NCI-H748 (cell line): ENCODE measurements around the gene RAD51B.

ENCODE experiments used
- DNase-seq: peaks from one replicate; lab custom pipeline; 2025; ENCODE audit not compliant: unreplicated experiment; lab: John Stamatoyannopoulos, UW

RAD51B gene

DNA sequence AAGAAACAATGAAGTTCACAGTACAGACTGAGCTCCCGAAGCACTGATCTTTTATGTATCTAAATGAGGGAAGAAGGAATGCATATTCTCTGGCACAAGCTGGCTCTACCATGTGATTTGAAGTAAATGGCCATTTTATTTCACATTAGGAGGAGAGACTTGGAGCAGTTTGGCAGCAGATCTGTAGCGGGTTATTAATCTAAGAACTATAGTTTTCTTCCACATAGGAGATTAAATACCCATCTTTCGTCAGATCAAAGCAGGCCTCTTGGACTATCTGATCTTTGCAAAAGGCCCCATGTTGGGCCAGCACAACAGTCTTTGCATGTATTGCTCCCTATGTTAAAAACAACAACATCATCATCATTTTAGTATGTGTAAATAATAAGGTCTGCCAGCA is 495.5 kb downstream of the RAD51B start:
- DNase-seq = no peak

DNA sequence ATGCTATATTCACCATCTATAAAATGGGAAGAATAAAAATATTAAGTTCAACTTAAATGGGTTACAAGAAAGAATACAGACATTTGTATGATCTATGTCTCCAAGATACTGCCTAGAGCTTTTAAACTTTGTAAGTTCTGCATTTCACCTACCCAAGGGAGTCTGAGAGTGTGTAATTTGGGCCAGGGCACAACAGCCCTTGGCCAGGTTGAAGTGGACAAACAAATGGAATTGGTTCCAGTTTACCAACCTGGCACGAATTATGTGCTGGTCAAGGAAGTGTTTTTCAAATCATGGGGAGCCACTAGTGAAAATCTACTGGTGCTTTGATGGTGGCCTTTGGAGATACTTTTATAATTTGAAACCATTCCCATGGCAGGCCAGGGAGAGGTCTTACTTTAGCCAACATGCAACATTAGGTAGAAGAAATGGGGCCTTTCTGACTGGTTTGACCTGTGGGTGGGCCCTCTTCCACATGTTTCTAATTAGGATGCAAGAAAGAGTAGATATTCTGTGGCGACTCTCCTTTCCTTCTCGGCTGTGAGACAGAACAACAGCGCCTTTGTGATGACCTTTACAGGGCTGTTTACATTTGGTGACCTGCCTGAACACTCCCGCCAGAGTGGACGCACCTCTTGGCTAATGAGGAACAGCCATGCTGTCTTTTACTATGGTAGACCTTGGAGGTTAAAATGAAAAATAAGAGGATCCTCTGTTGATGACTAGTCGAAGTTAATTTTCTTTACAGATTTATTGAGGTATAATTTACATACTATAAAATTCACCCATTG is 496.7 kb downstream of the RAD51B start:
- no peak for DNase-seq

DNA sequence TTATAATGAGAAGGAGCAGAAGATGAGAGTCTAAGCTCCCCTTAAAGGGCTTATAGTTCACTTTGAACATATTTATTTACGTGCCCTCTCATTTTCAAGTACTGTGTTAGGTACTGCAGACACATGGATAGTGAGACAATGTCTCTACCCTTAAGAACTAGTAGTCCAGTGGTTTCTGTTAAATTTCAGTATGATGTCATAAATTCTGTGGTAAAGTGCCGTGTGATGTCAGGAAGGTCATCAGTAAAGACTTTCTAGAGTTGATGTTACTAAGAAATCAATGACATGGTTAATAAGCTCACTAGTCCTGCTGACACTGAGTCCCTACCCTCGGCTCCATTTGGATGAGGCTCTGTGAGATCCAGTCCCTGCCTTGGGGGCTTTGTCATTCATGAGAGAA is 497.7 kb downstream of the RAD51B start:
- DNase-seq = no peak

DNA sequence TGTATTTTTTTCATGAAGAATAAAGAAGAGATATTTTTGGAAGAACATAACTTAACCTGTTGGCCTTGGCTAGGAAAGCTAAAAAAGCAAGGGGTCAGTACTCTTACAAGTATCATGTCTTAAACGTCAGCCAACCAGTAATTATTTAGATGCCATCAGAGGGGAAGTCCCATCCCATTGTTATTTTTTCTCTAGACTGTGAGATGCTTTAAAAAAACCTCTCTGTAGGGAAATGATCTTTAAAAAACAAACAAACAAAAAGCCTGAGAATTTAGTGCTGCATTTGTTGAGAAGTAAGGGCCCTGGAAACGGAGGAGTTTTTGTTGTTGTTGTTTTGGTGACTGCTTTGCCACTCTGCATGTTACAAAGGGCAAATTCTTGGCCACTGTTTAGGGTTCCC is 499.2 kb downstream of the RAD51B start:
- DNase-seq = no peak

DNA sequence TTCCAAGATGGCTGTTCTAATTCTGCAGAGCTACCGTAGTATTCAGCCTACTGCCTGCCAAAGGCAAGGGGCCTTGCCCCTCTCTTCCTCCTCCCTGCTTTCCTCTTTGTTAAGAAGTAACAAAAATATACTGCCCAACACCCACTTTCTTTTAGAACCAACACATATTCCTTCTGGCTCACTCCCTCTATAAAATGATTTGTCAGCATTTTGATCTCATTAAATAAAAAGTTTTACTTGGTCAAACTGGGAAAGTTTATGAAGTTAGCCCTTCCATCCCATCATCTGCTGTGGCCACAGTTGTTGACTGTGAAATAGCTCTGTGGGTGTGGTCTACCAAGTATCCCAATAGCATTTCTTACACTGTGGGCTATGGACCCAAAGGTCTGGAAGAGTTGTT is 500.9 kb downstream of the RAD51B start:
- no peak for DNase-seq

DNA sequence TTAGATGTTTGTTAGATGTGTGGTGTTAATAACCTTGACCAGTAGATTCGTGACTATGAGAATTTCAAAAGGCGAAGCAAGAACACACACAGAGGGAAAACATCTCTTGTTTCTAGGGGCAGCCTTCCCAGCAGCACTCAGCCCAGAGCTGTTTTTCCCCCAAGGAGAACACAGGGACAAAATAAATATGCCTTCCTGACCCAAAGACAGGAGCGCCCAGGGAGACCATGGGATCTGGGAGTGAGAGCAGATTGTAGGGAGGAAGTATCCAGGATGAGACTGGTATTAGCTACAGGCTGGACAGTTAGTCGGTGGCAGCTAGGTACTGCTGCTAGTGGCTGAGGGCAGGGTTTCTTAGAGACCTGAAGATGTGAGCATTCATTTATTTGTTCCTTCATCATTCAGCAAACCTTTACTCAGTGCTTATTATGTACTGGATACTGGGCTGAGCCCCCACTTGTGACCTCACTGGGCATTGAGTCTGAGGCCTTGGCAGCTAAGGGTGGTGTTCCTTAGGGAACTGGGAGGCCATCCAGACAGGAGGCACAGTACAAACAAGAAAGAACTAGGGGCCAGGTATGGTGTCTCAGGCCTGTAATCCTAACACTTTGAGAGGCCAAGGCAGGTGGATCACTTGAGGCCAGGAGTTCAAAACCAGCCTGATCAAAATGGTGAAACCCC is 503.5 kb downstream of the RAD51B start:
- no peak for DNase-seq

DNA sequence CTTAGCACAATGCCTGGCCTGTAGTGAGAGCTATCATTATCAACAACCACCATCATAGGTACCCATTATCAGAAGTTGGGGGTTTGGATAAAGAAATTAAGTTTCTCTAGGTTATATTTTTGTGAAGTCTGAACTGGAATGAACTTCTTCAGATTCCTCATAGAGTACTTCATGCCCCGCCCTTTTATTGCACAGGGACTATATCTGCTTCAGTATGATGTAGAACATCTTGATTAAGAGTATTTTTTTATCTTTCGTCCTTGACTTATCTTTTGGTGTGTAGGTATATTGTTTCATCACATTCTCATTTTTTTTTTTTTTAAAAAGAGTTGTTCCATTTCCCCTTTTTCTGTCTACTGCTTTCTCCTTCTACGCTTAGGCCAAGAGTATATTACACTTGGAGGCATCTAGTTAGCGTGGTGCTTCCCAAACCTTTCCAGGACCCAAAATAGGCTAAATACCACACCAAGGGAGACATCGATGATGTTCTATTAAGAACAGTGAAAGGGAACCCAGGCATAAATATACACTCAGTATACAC is 505.8 kb downstream of the RAD51B start:
- no peak for DNase-seq

DNA sequence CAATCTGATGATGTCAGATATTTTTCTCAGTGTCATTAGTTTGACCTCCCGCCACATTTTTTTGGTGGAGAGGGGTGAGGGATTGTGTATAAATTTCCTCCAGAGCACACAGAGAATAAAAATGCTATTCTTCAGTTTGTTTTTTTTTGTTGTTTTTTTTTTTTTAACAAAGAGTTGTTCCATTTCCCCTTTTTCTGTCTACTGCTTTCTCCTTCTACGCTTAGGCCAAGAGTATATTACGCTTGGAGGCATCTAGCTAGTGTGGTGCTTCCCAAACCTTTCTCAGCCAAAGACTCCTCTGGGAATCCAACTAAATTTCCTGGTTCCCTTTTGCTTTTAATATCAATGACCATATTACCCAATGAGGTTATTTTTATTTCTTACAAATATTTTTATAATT is 507.7 kb downstream of the RAD51B start:
- no peak for DNase-seq

DNA sequence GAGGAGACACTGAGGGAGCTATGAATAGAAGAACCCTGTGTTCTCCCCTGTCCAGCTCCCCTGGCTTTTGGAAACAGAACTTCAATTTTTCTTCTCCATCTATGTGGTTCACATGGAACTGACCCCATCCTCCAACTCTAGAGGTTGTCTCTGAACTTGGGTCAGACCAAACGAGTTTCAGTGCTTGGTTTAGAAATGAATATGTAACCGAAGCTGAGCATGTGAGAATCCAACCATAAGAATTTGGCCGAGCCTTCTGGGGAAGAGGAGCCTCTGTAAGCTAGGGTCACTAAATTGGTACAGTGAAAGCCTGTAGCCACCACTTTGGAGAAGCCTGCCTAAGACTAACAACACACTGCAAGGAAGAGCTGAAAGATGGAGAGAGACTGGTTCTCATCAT is 508.9 kb downstream of the RAD51B start:
- DNase-seq = no peak

DNA sequence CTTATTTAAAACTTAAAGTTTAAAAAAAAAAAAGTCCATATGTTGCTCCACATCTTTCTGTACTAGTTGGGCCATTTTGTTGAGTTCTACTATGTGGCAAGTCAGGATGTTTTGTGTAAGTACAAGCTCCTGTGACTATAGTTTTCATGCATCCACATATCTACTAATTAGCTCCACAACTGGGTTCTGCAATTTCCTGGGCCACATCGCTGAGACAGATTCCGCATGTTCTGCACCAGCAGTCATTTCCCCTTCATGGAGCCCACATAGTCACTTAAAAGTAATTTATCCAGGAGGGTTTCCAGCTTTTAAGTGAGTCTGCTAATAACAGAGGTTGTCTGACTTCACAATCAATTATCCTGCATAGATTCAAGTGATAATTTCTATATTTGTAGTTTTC is 511.8 kb downstream of the RAD51B start:
- DNase-seq = no peak

DNA sequence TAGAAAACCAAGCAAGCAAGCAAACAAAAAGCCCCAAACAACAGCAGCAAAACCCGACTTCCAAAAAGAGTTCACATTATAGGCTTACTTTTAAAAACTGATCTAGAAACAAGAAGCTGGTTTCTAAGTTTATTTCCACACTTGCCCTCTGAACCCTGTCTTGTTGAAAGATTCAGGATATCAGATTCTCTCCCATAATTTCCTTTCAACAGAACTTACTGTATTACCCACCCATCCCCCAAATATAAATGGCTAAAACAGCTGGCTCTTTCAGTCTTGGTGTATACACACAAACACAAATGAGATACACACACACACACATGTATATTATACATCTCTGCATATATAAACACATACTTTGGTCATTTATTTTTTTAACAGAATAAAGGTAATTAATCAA is 512.4 kb downstream of the RAD51B start:
- DNase-seq = no peak

DNA sequence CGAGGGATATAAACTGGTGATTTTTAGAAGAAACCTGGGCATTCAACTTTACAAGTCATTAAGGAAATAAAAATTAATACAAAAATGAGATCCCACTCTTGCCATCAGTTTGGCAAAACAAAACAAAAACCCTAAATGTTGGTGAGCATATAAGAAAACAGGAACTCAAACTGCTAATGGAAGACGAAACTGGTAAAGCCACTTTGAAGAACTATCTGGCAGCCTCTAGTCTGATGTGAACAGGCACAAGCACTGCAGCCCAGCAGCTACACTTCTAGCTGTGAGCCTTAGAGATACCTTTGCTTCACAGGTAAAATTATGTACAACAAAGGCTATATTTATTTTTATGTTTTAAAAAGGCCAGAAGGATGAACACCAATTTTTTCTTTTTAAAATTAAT is 513.7 kb downstream of the RAD51B start:
- no peak for DNase-seq

DNA sequence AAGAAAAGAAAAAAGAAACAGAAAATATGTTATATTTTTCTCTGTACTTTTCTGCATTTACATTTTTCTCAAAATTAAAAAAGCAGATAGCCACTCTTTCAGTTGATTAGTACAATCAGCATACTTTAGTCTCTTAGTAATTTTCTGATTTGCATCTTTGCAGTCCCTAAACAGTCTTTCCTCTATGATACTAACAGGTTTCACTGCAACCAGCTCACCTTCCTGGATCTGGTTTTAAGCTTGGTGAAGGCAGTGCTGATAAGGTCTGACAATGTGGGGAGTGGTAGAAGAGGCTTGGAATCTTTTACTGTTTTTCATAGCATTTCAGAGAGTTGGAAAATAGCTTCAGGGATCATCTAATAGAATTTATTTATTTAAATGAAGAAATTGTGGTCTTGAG is 515.7 kb downstream of the RAD51B start:
- DNase-seq = no peak

DNA sequence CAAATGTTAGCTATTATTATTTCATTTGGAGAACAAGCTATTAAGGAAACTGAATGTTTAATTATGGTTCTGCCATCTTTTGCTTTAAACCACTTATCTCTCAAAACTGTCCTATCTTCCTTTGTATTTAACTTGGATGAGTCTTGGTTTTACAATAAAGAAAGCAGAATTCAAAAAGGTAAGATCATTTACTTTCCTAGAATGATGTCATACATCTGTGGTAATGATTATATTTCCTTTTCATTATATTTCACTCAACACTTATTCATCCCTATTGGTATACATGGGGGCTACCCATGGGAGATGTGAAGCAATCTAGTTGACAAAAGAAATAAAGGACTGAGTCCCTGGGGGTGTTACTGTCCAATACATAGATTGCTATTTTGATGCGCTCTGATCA is 516.6 kb downstream of the RAD51B start:
- DNase-seq = no peak

DNA sequence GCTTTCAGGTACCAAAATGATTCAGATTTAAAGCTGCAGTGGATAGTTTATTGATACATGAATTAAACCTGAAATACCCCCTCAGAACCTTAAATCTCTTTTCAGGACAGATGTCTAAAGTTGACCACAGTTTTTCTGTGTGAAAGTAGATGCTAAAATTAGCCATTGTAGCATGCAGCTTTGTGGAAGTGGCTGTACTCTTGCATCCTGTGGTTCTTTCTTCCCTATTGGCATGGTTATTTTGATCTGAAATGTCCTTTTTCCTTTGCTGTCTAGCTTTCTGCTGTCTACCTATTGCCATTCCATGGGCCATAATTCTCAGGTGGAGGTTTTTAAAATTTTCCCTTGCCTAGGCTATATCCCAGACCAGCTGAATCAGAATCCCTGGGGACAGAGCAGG is 517.7 kb downstream of the RAD51B start:
- no peak for DNase-seq

DNA sequence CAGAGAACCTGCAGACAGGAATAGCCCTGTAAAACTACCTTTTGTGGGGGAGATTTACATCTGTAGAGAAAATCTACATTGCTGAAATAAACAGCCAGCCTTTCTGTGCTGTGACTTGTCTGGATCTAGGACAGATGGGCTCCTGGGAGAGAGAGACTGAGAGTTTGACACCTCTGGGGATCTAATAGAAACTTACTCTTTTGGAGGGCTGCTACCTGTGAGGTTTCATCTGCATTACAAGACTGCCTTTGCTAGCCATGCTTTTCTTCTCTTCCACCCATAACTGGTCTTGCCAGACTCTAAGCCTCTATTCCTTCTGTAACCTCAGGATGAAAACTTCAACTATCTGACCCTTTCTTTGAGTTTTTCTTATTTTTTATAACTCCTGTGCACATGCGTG is 520.7 kb downstream of the RAD51B start:
- no peak for DNase-seq

DNA sequence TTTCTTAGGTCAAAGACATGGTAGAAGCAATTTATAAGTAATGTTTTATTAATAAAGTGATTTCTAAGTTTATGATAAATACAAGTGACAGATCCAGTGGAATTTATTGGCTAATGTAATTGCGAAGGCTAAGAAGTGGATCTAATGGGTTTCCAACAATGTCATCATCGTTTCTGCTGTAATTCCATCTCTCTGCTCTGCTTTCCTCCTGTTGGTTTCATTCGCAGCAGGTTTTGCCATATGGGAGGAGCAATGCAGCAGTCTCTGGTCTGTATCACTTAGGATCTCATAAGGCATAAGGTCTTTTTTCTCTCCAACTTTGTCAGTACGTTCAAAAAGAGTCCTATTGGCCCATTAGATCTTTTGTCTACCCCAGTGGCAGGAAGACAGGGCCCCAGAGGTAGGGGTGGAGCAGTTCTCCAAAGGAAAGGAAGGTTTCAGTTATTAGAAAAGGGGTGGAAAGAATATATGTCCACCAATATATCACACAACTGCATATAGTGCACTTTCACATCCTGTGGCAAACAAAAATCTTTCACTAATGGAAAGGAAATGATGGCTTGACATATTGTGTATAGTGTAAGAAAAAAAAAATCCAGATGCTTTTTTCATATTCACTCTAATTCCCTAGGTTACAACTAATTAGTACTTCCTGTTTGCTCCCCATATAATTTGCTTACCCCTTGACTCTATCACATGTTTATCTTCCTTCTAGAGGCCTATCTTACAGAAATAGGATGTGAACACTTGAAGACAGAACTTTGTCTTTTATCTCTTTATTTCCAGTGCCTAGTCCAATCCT is 522.0 kb downstream of the RAD51B start:
- DNase-seq = no peak

DNA sequence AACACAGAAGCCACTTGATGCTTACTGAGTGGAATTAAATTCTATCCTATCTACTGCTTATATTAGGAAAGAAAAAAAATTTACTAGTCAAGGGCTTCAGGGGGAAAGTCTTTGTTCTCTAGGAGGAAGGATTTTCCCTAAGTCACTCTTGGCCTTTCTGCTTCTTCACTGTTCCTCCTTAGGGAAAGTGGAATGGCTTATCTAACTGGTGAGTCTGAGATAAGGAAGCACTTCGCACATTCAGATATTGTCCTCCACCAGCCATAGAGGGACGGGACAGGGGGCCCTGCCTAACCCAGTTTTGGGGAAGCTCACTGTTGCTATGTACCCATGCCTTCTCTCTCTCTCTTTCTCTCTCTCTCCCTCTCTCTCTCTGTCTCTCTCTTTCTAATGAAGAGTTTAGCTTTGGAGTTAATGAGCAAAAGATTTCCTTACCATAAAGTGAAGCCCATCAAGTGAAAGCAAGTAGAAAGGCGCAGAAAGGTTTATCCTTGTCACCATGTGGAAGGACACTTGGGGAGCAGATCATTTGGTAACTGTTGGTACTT is 522.7 kb downstream of the RAD51B start:
- DNase-seq = no peak

DNA sequence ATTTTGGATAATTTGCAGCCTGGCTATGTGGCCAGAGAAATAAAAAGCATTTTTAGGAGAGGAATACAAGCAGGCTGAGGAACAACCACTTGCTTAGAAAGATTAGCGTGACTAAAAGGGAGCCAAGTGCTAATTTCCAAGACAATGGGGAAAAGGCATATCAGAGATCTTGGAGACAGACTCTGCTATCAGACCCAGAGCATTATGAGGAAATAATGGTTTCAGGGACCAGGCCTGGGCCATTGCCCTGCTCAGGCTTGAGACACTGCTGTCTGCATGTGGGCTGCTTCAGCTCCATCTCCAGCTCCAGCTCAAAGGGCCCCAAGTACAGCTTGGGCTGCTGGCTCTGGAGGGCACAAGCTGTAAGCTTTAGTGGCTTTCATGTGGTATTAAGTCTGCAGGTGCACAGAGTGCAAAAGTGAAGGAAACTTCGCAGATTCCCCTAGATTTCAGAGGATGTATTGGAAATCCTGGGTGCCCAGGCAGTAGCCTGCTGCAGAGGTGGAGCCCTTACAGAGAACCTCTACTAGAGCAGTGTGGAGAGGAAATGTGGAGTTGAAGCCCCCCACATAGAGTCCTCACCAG is 524.0 kb downstream of the RAD51B start:
- DNase-seq = no peak

DNA sequence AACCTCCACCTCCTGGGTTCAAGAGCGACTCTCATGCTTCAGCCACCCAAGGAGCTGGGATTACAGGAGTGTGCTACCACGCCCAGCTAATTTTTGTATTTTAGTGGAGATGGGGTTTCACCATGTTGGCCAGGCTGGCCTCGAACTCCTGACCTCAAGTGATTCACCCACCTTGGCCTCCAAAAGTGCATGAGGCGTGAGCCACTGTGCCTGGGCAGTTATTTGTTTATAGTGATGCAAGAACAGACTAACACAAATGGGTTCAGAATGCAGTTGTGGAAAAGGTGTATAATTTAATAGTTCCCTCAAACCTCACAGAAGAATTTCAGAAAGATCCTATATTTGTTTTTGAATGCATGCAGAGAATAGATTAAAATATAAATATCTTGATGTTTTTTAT is 526.2 kb downstream of the RAD51B start:
- DNase-seq = no peak
